HFF-Myc (cell line): ENCODE measurements around the gene ESYT2.
"Not testable (repeated sequence)": the region's sequence is repeated elsewhere in the genome, so short reads cannot be mapped to it uniquely, and the experiment has no call there.

Source experiments
- DNase-seq: peaks from one replicate; pipeline ENCODE4 v3.0.0-alpha.2; 2011; ENCODE audit warnings: low read depth; ENCODE audit errors: extremely low read depth
- H3K4me3 ChIP-seq: replicated peaks from 2 replicates; pipeline ENCODE4 v1.5.1; 2011; ENCODE audit warnings: low read depth, mild to moderate bottlenecking, control low read depth, low read length
- CTCF ChIP-seq: IDR thresholded peaks from 2 replicates; pipeline ENCODE4 v1.5.1; 2012; ENCODE audit warnings: mild to moderate bottlenecking, low read depth, low read length, control low read depth; ENCODE audit errors: missing control alignments

ESYT2 gene

DNA sequence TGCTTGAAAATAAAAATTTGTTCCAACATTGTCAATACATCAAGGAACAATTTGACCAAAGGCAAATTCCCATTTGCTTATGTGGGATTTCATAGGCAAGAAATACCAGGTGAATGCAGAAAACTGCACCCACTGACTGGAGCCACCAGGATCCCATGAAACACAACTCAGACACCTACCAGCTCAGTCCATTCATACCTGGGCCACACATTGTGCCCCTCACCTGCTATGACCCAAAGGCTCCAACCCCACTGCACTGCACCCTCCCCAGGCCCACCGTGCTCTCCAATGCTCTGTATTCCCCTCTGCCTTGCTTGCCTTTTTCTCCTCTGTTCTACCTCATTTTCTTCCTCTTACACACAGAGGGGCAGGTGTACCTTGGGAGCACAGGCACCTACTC lies 130.0 kb downstream of the ESYT2 start:
- no peak overlapping the region for H3K4me3 ChIP-seq
- no peak for DNase-seq
- no peak for TF ChIP-seq CTCF

- H3K4me3 ChIP-seq = no peak overlapping the region
- no peak for TF ChIP-seq CTCF
- no peak for DNase-seq
Observed at GRCh38 chr7:158698657-158699195, 130.6 kb downstream of the ESYT2 start.

- not testable (repeated sequence) for H3K4me3 ChIP-seq, DNase-seq
Observed at GRCh38 chr7:158697597-158697996, 131.7 kb downstream of the ESYT2 start.

GRCh38 chr7:158695726-158696452 lies 133.4 kb downstream of the ESYT2 start:
- no peak overlapping the region for H3K4me3 ChIP-seq
- peak; percentile 36 for DNase-seq

DNA sequence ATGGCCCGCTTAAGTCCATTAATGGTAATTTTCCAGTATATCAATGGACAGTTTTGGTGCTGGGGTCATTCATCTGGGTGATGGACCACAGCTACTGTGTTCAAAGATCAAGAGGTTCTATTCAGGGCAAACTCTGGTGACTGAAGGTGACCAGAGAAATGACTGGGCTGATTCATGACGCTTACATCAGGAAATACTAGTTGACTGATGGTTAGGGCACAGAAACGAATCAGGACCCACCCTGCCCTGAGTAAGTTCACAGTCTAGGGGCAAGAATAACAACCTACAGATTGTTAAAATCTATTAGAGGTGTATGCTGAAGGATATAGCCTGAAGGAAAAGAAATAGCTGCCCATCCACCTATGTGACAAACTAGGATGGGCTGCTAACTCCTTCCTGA lies 134.3 kb downstream of the ESYT2 start:
- no peak overlapping the region for H3K4me3 ChIP-seq
- TF ChIP-seq CTCF = no peak
- no peak for DNase-seq

More at GRCh38 chr7:158695726-158696452, 133.4 kb downstream of the ESYT2 start:
- peak; percentile 55 for TF ChIP-seq CTCF

- no peak for DNase-seq
- no peak overlapping the region for H3K4me3 ChIP-seq
- TF ChIP-seq CTCF = no peak
Observed at GRCh38 chr7:158694650-158695049, 134.7 kb downstream of the ESYT2 start.

- DNase-seq = no peak
- no peak for TF ChIP-seq CTCF
- H3K4me3 ChIP-seq = no peak overlapping the region
Observed at GRCh38 chr7:158689488-158689887, 139.8 kb downstream of the ESYT2 start.
